ENCODE measurements around the gene SLIT3. TPM values are rescaled to one million over a fixed set of nuclear protein-coding genes. Genes with fewer than 3 reads are reported as not detected.

Gene SLIT3
- total and polyA plus RNA-seq, 9 of the 15 experiments (the other 6 are each of a cell fraction or from before 2014, with no cell fraction given): 0.01 to 0.04 TPM; not detected in 7

- no peaks in the 10 kb centered on the region; the same call in 1 of the 2 replicates for H4K20me1 ChIP-seq (replicated peaks; ENCODE audit: control insufficient read depth, insufficient read depth, low read length)
- FAIRE-seq: no peak
- WGBS (ENCODE audit: insufficient coverage, low coverage, missing lambda C conversion rate): 1% methylated on average over 7 of the region's 7 CpGs
- H3K4me3 ChIP-seq: no peak overlapping the region
- ATAC-seq: no peak
- intact Hi-C loops (cut with micrococcal nuclease): no loop called here
- DNase-seq (ENCODE audit: extremely low read depth in 1 of 4, low spot score in 3 of 4): no peak
- no peak overlapping the region for H2AFZ ChIP-seq (ENCODE audit: low read depth, low read length)
- H3K9me1 ChIP-seq (ENCODE audit: control insufficient read depth, insufficient read depth, low read length): no peaks in the 10 kb centered on the region
- H3K79me2 ChIP-seq (ENCODE audit: control insufficient read depth, insufficient read depth, low read length): no peaks in the 10 kb centered on the region
- H3K4me2 ChIP-seq (ENCODE audit: insufficient read depth, low read length): no peak overlapping the region
- ChIA-PET CTCF (ENCODE audit: low intra/inter-chr PET ratio) (no interaction called here), POLR2A (no interaction called here)
- H3K27ac ChIP-seq (ENCODE audit: extremely low read depth, low read depth, low read length): no peak overlapping the region
- in situ Hi-C loops (cut with MboI): no loop called here
- peaks cover 2 to 22% of the 10 kb centered on the region in 2 experiments; a peak in 3 of 5 replicates for H3K27me3 ChIP-seq (ENCODE audit: control insufficient read depth in 2 of 2, insufficient read depth in 2 of 2, low read length in 2 of 2)
- BruUV-seq (replicated peaks): no TSS peak
- H3K4me1 ChIP-seq (replicated peaks in 1 of 2; ENCODE audit: control insufficient read depth in 2 of 2, insufficient read depth in 2 of 2, low read length in 2 of 2): no peaks in the 10 kb centered on the region
- H3K36me3 ChIP-seq (ENCODE audit: control insufficient read depth, insufficient read depth, low read length): no peaks in the 10 kb centered on the region
- H3K9ac ChIP-seq (ENCODE audit: insufficient read depth in 1 of 2, low read depth in 2 of 2, low read length in 2 of 2): no peak overlapping the region
- H3K9me3 ChIP-seq (replicated peaks; ENCODE audit: control insufficient read depth, insufficient read depth, low read depth, low read length): no peaks in the 10 kb centered on the region
- TF ChIP-seq HDAC3 (IDR thresholded peaks at IDR 0.05; ENCODE audit: borderline replicate concordance, partially characterized antibody) (no peak), PCBP1 (IDR thresholded peaks at IDR 0.05; ENCODE audit: low read depth, low read length, poor library complexity, severe bottlenecking) (no peak), BHLHE40 (IDR thresholded peaks at IDR 0.05; ENCODE audit: low read length) (no peak), FOXK2 (conservative IDR thresholded peaks at IDR 0.05 in 1 of 2, IDR thresholded peaks at IDR 0.05 in 1 of 2; ENCODE audit: low read depth in 2 of 2) (no peak), ETV1 (tag; conservative IDR thresholded peaks at IDR 0.05; ENCODE audit: low read depth) (no peak), FOXK1 (CRISPR knock-in tag; IDR thresholded peaks at IDR 0.05; ENCODE audit: borderline replicate concordance) (no peak), ZNF280B (CRISPR knock-in tag; IDR thresholded peaks at IDR 0.05) (no peak), HOMEZ (CRISPR knock-in tag; IDR thresholded peaks at IDR 0.05) (no peak), ZHX1 (conservative IDR thresholded peaks at IDR 0.05; ENCODE audit: low read length) (no peak), ZNF77 (CRISPR knock-in tag; IDR thresholded peaks at IDR 0.05) (no peak), ZNF263 (CRISPR knock-in tag; IDR thresholded peaks at IDR 0.05; ENCODE audit: borderline replicate concordance) (no peak), POLR2B (IDR thresholded peaks at IDR 0.05; ENCODE audit: low read depth, partially characterized antibody) (no peak), ZNF75A (CRISPR knock-in tag; IDR thresholded peaks at IDR 0.05) (no peak), ZNF395 (CRISPR knock-in tag; IDR thresholded peaks at IDR 0.05) (no peak), MAX (CRISPR knock-in tag; IDR thresholded peaks at IDR 0.05) (no peak), POLR2AphosphoS2 (IDR thresholded peaks at IDR 0.05; ENCODE audit: low read length) (no peak)
Measured at GRCh38 chr5:168831383-168831782, 469.6 kb downstream of the SLIT3 start.
